Measurements from ENCODE around the gene CDCA7L.

DNA sequence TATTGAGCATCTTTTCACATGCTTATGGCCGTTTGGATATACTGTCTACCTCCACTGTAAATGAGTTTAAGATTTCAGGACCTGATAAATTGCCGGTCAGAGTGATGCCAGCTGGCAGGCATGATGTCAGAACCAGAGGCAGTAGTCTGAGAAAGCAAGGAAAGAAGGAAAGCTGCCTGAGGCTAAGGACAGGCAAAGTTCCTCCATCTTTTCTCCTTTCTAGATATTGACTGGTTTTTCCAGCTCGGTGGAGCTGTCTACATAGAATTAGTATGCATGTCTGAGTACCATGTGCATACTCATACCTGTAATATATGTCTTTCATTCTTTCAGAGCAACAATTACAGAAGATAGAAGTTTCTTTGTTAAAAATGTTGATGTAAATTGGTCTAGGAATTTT is 52.3 kb downstream of the CDCA7L start:
- TF ChIP-seq SMARCE1 (IDR thresholded peaks at IDR 0.05; ENCODE audit: borderline replicate concordance) (no peak), POLR2AphosphoS5 (IDR thresholded peaks at IDR 0.05; ENCODE audit: low read depth, low read length) (no peak), BHLHE40 (IDR thresholded peaks at IDR 0.05; ENCODE audit: low read length) (no peak), POLR2A (IDR thresholded peaks at IDR 0.05; ENCODE audit: insufficient read depth in 1 of 2, low read depth in 2 of 2, low read length in 2 of 2) (no peak)
